ENCODE results near the gene ARL3. TPM values are rescaled to one million over a fixed set of nuclear protein-coding genes. Genes with fewer than 3 reads are reported as not detected.

Gene ARL3
- total RNA-seq, 1 experiment from 2014 or later = 4.6 TPM

- Histone ChIP-seq H3K9me3 (ENCODE audit: low read length) (no peaks in the 10 kb centered on the region), H3K9me2 (replicated peaks; ENCODE audit: insufficient read depth, low read length) (no peaks in the 10 kb centered on the region), H3K36me3 (ENCODE audit: insufficient read depth, low read length) (peaks cover 10% of the 10 kb centered on the region), H3K4me2 (ENCODE audit: low read depth, low read length, poor library complexity, severe bottlenecking) (peak overlapping the region; percentile 90), H3K9ac (ENCODE audit: low read length) (peak overlapping the region; percentile 94), H3K4me1 (ENCODE audit: low read length) (peaks cover 82% of the 10 kb centered on the region), H3K79me2 (ENCODE audit: low read length) (peaks cover 86% of the 10 kb centered on the region), H4K20me1 (ENCODE audit: insufficient read depth, low read depth, low read length) (peaks cover 48% of the 10 kb centered on the region), H2AFZ (ENCODE audit: low read length) (no peak overlapping the region), H3K27ac (ENCODE audit: low read length) (peak overlapping the region; percentile 98), H3K27me3 (ENCODE audit: low read length) (no peaks in the 10 kb centered on the region), H3K4me3 (ENCODE audit: low read length) (peak overlapping the region; percentile 84)
- DNase-seq = peak; percentile 48
Observed at GRCh38 chr10:102648269-102648888, 65.8 kb downstream of the ARL3 start.

GRCh38 chr10:102647443-102648268 lies 66.5 kb downstream of the ARL3 start:
- Histone ChIP-seq H3K36me3 (ENCODE audit: insufficient read depth, low read length) (peaks cover 4% of the 10 kb centered on the region), H3K79me2 (ENCODE audit: low read length) (peaks cover 84% of the 10 kb centered on the region), H3K27ac (ENCODE audit: low read length) (peak overlapping the region; percentile 98), H3K4me1 (ENCODE audit: low read length) (peaks cover 75% of the 10 kb centered on the region), H3K9me3 (ENCODE audit: low read length) (no peaks in the 10 kb centered on the region), H4K20me1 (ENCODE audit: insufficient read depth, low read depth, low read length) (peaks cover 42% of the 10 kb centered on the region), H3K9me2 (replicated peaks; ENCODE audit: insufficient read depth, low read length) (no peaks in the 10 kb centered on the region), H3K4me3 (ENCODE audit: low read length) (peak overlapping the region; percentile 84), H3K9ac (ENCODE audit: low read length) (peak overlapping the region; percentile 94), H3K4me2 (ENCODE audit: low read depth, low read length, poor library complexity, severe bottlenecking) (peak overlapping the region; percentile 90), H2AFZ (ENCODE audit: low read length) (no peak overlapping the region), H3K27me3 (ENCODE audit: low read length) (no peaks in the 10 kb centered on the region)
- DNase-seq = peak; percentile 94

GRCh38 chr10:102646610-102647442 lies 67.4 kb downstream of the ARL3 start:
- DNase-seq = peak; percentile 90
- Histone ChIP-seq H3K9me3 (ENCODE audit: low read length) (no peaks in the 10 kb centered on the region), H3K36me3 (ENCODE audit: insufficient read depth, low read length) (peaks cover 4% of the 10 kb centered on the region), H3K79me2 (ENCODE audit: low read length) (peaks cover 83% of the 10 kb centered on the region), H3K27ac (ENCODE audit: low read length) (peak overlapping the region; percentile 98), H3K9me2 (replicated peaks; ENCODE audit: insufficient read depth, low read length) (no peaks in the 10 kb centered on the region), H2AFZ (ENCODE audit: low read length) (no peak overlapping the region), H3K4me3 (ENCODE audit: low read length) (peak overlapping the region; percentile 84), H4K20me1 (ENCODE audit: insufficient read depth, low read depth, low read length) (peaks cover 38% of the 10 kb centered on the region), H3K27me3 (ENCODE audit: low read length) (no peaks in the 10 kb centered on the region), H3K4me2 (ENCODE audit: low read depth, low read length, poor library complexity, severe bottlenecking) (peak overlapping the region; percentile 90), H3K4me1 (ENCODE audit: low read length) (peaks cover 68% of the 10 kb centered on the region), H3K9ac (ENCODE audit: low read length) (peak overlapping the region; percentile 94)

DNA sequence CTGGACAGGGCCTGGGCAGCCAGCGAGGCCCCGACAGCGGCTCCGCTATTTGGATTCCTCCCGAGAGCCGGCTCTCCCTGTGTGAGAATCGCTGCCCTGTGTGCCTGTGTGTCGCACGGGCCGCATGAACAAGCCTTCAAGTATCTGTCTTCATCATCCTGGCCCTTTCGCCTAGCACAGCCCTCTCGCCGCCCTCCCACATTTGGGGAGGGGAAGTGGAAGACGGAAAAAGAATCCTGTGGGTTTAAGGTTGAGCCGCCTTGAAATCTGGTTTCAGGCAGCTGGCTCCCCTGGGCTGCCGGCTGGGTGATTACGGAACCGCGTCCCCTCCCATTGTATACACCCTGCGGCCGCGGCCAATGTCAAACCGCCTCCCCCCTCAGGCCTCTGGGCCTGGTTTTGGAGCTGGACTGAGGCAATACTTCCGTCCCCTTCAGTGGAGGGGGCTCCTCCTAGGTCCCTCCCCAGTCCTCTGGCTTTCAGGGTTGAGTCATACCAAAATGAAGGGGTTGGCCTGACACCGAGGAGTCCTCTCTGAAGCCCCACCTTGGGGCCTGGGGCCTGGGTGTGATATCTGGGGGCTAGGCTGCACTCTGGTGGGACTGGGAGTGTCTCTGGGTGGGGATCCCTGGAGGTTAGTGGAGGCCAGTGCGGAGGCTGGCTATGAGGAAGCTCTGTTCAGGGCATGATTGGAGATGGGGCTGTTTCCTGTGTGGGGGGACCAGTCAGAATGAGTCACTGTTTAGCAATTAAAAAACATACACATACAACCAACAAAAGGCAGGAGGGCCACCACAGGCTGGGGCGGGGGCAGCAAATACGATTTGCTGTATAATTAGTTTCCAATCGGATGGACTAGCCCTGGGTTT lies 68.2 kb downstream of the ARL3 start:
- no peak overlapping the region for H2AFZ ChIP-seq (ENCODE audit: low read length)

DNA sequence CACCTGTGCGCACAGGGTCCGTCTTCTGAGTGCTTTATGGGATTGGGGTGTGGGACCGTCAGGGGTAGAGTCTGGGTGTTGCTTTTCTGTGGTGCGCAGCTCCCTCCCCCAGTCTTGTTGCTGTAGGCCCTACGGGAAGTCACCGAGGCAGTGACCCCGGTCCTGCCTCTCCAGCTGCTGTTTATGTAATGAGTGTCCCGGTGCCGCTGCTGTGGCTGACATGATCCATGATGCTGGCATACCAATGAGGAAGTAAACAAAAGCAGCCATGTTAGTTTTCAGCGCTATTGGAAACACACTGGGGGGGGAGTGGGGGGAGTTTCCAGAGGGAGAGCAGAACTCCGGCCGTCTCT lies 68.8 kb downstream of the ARL3 start:
- no peak overlapping the region for H2AFZ ChIP-seq (ENCODE audit: low read length)
- peaks cover 24% of the 10 kb centered on the region; the same call in 1 of the 2 replicates for H4K20me1 ChIP-seq (ENCODE audit: insufficient read depth, low read depth, low read length)
- H3K79me2 ChIP-seq (ENCODE audit: low read length) = peaks cover 69% of the 10 kb centered on the region
- H3K4me1 ChIP-seq (ENCODE audit: low read length) = peaks cover 58% of the 10 kb centered on the region
- H3K4me2 ChIP-seq (ENCODE audit: low read depth, low read length, poor library complexity, severe bottlenecking) = peak overlapping the region; percentile 90
- peak; percentile 78 for DNase-seq
- H3K27me3 ChIP-seq (ENCODE audit: low read length) = no peaks in the 10 kb centered on the region
- H3K4me3 ChIP-seq (ENCODE audit: low read length) = peak overlapping the region; percentile 84
- no peaks in the 10 kb centered on the region for H3K9me2 ChIP-seq (replicated peaks; ENCODE audit: insufficient read depth, low read length)
- H3K27ac ChIP-seq (ENCODE audit: low read length) = peak overlapping the region; percentile 98
- H3K9me3 ChIP-seq (ENCODE audit: low read length) = no peaks in the 10 kb centered on the region
- H3K9ac ChIP-seq (ENCODE audit: low read length) = peak overlapping the region; percentile 94
- peaks cover 4% of the 10 kb centered on the region for H3K36me3 ChIP-seq (ENCODE audit: insufficient read depth, low read length)

More for the DNA sequence above, 68.2 kb downstream of the ARL3 start:
- Histone ChIP-seq H3K36me3 (ENCODE audit: insufficient read depth, low read length) (peaks cover 4% of the 10 kb centered on the region), H3K9me2 (replicated peaks; ENCODE audit: insufficient read depth, low read length) (no peaks in the 10 kb centered on the region), H4K20me1 (ENCODE audit: insufficient read depth, low read depth, low read length) (peaks cover 30% of the 10 kb centered on the region; the same call in 1 of the 2 replicates), H3K4me3 (ENCODE audit: low read length) (peak overlapping the region; percentile 84), H3K27me3 (ENCODE audit: low read length) (no peaks in the 10 kb centered on the region), H3K79me2 (ENCODE audit: low read length) (peaks cover 75% of the 10 kb centered on the region), H3K27ac (ENCODE audit: low read length) (peak overlapping the region; percentile 98), H3K4me1 (ENCODE audit: low read length) (peaks cover 64% of the 10 kb centered on the region), H3K9me3 (ENCODE audit: low read length) (no peaks in the 10 kb centered on the region), H3K4me2 (ENCODE audit: low read depth, low read length, poor library complexity, severe bottlenecking) (peak overlapping the region; percentile 90), H3K9ac (ENCODE audit: low read length) (peak overlapping the region; percentile 94)
- DNase-seq = peak; percentile 91

- Histone ChIP-seq H3K9ac (ENCODE audit: low read length) (peak overlapping the region; percentile 94), H3K36me3 (ENCODE audit: insufficient read depth, low read length) (peaks cover 4% of the 10 kb centered on the region), H3K27me3 (ENCODE audit: low read length) (no peaks in the 10 kb centered on the region), H3K4me3 (ENCODE audit: low read length) (peak overlapping the region; percentile 84), H3K79me2 (ENCODE audit: low read length) (peaks cover 63% of the 10 kb centered on the region), H3K9me3 (ENCODE audit: low read length) (no peaks in the 10 kb centered on the region), H2AFZ (ENCODE audit: low read length) (no peak overlapping the region), H3K27ac (ENCODE audit: low read length) (peak overlapping the region; percentile 98), H4K20me1 (ENCODE audit: insufficient read depth, low read depth, low read length) (peaks cover 20% of the 10 kb centered on the region; the same call in 1 of the 2 replicates), H3K4me2 (ENCODE audit: low read depth, low read length, poor library complexity, severe bottlenecking) (peak overlapping the region; percentile 90), H3K4me1 (ENCODE audit: low read length) (peaks cover 52% of the 10 kb centered on the region), H3K9me2 (replicated peaks; ENCODE audit: insufficient read depth, low read length) (no peaks in the 10 kb centered on the region)
- DNase-seq = peak; percentile 93
Observed at GRCh38 chr10:102644646-102645387, 69.4 kb downstream of the ARL3 start.

GRCh38 chr10:102644066-102644645 lies 70.0 kb downstream of the ARL3 start, which contains the start of gene TRIM8:
TSS of gene TRIM8 (plus strand) at chr10:102644479. CDS start at chr10:102644618, 139 bp downstream.
- Histone ChIP-seq H3K9ac (ENCODE audit: low read length) (peak within 1 kb of the TSS; percentile 94), H3K79me2 (ENCODE audit: low read length) (peaks cover 56% of the 10 kb centered on the region), H3K4me2 (ENCODE audit: low read depth, low read length, poor library complexity, severe bottlenecking) (peak within 1 kb of the TSS; percentile 96)

More at GRCh38 chr10:102644066-102644645, 70.0 kb downstream of the ARL3 start, which contains the start of gene TRIM8:
- Histone ChIP-seq H3K9me2 (replicated peaks; ENCODE audit: insufficient read depth, low read length) (no peaks in the 10 kb centered on the region), H3K36me3 (ENCODE audit: insufficient read depth, low read length) (peaks cover 4% of the 10 kb centered on the region), H4K20me1 (ENCODE audit: insufficient read depth, low read depth, low read length) (peaks cover 15% of the 10 kb centered on the region; the same call in 1 of the 2 replicates), H3K27ac (ENCODE audit: low read length) (peak within 1 kb of the TSS; percentile 98), H3K27me3 (ENCODE audit: low read length) (no peaks in the 10 kb centered on the region), H3K9me3 (ENCODE audit: low read length) (no peaks in the 10 kb centered on the region), H3K4me1 (ENCODE audit: low read length) (peaks cover 45% of the 10 kb centered on the region), H2AFZ (ENCODE audit: low read length) (no peak within 1 kb of the TSS), H3K4me3 (ENCODE audit: low read length) (peak within 1 kb of the TSS; percentile 84)
- peak; percentile 86 for DNase-seq

All from Karpas-422 (cell line).